Heart left ventricle (tissue), 13 donors: Measurements from ENCODE around the gene DNAJC25.

Experiments
- POLR2A ChIP-seq, 2 donors: fragments of 450-650 bp; IDR thresholded peaks; one replicate each; pipeline ENCODE4 v1.6.1; 2017; ENCODE audit warnings: antibody characterized with exemption in 2 of 2, mild to moderate bottlenecking in 2 of 2, moderate library complexity in 2 of 2
- TF ChIP-seq, protein P1 (sequence below), 12 donors: fragments of 200-600 bp; sonication (generic) in 4 of 12; IDR thresholded peaks; one replicate each; pipeline versions ENCODE4 v1.5.0 to v1.8.0; 2018 to 2022; ENCODE audit warnings: antibody characterized with exemption in 12 of 12, mild to moderate bottlenecking in 5 of 12
- donor health status: ischemic (EF 13 %, LVEDD 7.1; RV severe dilation, severe dysfunction).
- donor health status: DM: no; HTN: yes; CAD: no.
- donor health status: DM: no; HTN: no; CAD: no.
- donor health status: ischemic (EF 25% LVEDD 6.9; RV normal size, moderate dysfunction).
- donor health status: ischemic (EF 25% LVEDD 5.7; RV mildly dilated, moderate dysfunction).
- donor health status: ischemic (EF 35%, LVEDD 5.7; RV mildly dilated, moderate dysfunction).
- donor health status: nonischemic (EF 11% LVEDD 7.7; RV severe dilation, severe dysfunction).
- donor health status: DM: yes; HTN: yes; CAD: no.
- donor health status: PGD.
- donor health status: ischemic (EF 29% LVEDD 5.4; RV normal size, mild dysfunction).
- donor health status: nonischemic (EF 23%, LVEDD 6.1; RV moderate dilation, normal function).

DNA sequence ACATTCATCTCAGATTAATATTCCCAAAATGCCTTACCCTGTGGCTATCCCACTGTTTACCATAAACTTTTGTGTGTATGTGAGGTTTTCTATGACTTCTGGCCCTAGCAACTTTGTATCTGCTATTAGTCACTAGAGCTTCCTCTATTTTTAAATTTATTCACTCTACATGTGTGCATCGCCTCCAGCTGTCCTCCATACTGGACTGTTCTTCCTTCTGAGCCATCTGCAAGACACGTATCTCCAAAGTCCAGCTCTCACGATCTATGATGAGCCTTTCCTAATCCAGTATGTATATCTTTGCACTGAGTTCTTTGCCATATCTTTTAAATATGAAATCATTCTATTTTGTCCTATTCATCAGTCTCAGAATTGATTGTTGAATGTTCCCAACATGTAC, 28.6 kb downstream of the DNAJC25 start:
- TF ChIP-seq, protein P1, sequence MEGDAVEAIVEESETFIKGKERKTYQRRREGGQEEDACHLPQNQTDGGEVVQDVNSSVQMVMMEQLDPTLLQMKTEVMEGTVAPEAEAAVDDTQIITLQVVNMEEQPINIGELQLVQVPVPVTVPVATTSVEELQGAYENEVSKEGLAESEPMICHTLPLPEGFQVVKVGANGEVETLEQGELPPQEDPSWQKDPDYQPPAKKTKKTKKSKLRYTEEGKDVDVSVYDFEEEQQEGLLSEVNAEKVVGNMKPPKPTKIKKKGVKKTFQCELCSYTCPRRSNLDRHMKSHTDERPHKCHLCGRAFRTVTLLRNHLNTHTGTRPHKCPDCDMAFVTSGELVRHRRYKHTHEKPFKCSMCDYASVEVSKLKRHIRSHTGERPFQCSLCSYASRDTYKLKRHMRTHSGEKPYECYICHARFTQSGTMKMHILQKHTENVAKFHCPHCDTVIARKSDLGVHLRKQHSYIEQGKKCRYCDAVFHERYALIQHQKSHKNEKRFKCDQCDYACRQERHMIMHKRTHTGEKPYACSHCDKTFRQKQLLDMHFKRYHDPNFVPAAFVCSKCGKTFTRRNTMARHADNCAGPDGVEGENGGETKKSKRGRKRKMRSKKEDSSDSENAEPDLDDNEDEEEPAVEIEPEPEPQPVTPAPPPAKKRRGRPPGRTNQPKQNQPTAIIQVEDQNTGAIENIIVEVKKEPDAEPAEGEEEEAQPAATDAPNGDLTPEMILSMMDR (IDR thresholded peaks at IDR 0.05) = no peak
- TF ChIP-seq POLR2A (IDR thresholded peaks at IDR 0.05) = no peak
